Measurements from ENCODE around the gene KLF16.

GRCh38 chr19:1866693-1867348, 3.4 kb upstream of the KLF16 start:
- TF ChIP-seq ZNF565 (CRISPR knock-in tag; conservative IDR thresholded peaks at IDR 0.05; ENCODE audit: low read depth): no peak
- no peak for TF ChIP-seq SNAI2 (CRISPR knock-in tag; IDR thresholded peaks at IDR 0.05)
- TF ChIP-seq ARNTL (CRISPR knock-in tag; IDR thresholded peaks at IDR 0.05; ENCODE audit: borderline replicate concordance, low read depth): no peak
- TF ChIP-seq RARB (CRISPR knock-in tag; IDR thresholded peaks at IDR 0.05): no peak
